HepG2 (cell line): Measurements from ENCODE around the gene RASSF8.

ENCODE experiments used
- GMEB2 ChIP-seq: IDR thresholded peaks from 2 replicates; pipeline ENCODE4 v1.6.1; 2016; ENCODE audit warnings: missing biosample characterization, missing genetic modification reagents, low read depth
- GTF2F1 ChIP-seq: fragments of 150-350 bp; IDR thresholded peaks from 2 replicates; pipeline ENCODE4 v1.6.1; 2014; ENCODE audit warnings: low read length
- SIN3A ChIP-seq: IDR thresholded peaks from 2 replicates; pipeline ENCODE4 v1.6.1; 2011; ENCODE audit warnings: low read depth, mild to moderate bottlenecking, control low read depth, low read length, borderline replicate concordance
- SUZ12 ChIP-seq: fragments of 150-350 bp; IDR thresholded peaks from 2 replicates; pipeline ENCODE4 v1.6.1; 2014; ENCODE audit warnings: low read depth, low read length
- ZBTB2 ChIP-seq: sonication (generic); formaldehyde crosslinking; IDR thresholded peaks from 2 replicates; pipeline ENCODE4 v1.8.0; 2022; ENCODE audit warnings: low read depth, missing genetic modification reagents
- ZNF558 ChIP-seq: sonication (generic); formaldehyde crosslinking; IDR thresholded peaks from 2 replicates; pipeline ENCODE4 v1.9.0; 2022; ENCODE audit warnings: mild to moderate bottlenecking, missing genetic modification reagents, borderline replicate concordance

- TF ChIP-seq GTF2F1 = no peak
- TF ChIP-seq ZBTB2 (CRISPR knock-in tag) = no peak
- TF ChIP-seq SIN3A = no peak
- TF ChIP-seq ZNF558 (CRISPR knock-in tag) = no peak
- TF ChIP-seq SUZ12 = no peak
- no peak for TF ChIP-seq GMEB2 (CRISPR knock-in tag)
Measured at GRCh38 chr12:26102953-26103352, 144.5 kb downstream of the RASSF8 start.
